PC-3 (cell line): ENCODE results near the gene PLEKHN1. TPM values are rescaled to one million over a fixed set of nuclear protein-coding genes. Genes with fewer than 3 reads are reported as not detected.

Experiments used
- ATAC-seq: fragments of 200-7000 bp; cut with Tn5 transposase; 2 replicates; pipeline ENCODE4 v1.9.1; 2020; ENCODE audit warnings: mild to moderate bottlenecking, moderate library complexity
- BruUV-seq: library from RNA; stranded (reverse); fragments of 400-500 nt; replicated peaks from 2 replicates; lab custom pipeline; 2021; lab: Mats Ljungman, UMichigan
- CTCF ChIA-PET: fragments of 300-600 bp; sonication (Branson Sonifier 250); formaldehyde crosslinking; loops from one replicate; lab custom pipeline; 2022; ENCODE audit warnings: antibody characterized with exemption; lab: Charles Lee
- POLR2A ChIA-PET: fragments of 300-600 bp; sonication (Branson Sonifier 250); formaldehyde crosslinking; loops from one replicate; lab custom pipeline; 2022; ENCODE audit warnings: antibody characterized with exemption; ENCODE audit not compliant: unreplicated experiment; lab: Charles Lee
- DNase-seq: peaks from one replicate; pipeline ENCODE4 v3.0.0-alpha.2; 2015
- H2AFZ ChIP-seq: fragments of 300-600 bp; sonication (generic); 2 replicates; pipeline ENCODE4 v1.6.0; 2016; ENCODE audit warnings: antibody characterized with exemption, low read length
- H3F3A ChIP-seq: fragments of 300-600 bp; sonication (generic); one replicate; pipeline ENCODE4 v1.6.0; 2017; ENCODE audit warnings: antibody characterized with exemption, low read length, control low read depth, mild to moderate bottlenecking; ENCODE audit not compliant: unreplicated experiment
- H3K27ac ChIP-seq: fragments of 300-600 bp; sonication (generic); 2 replicates; pipeline ENCODE4 v1.5.1; 2016; ENCODE audit warnings: mild to moderate bottlenecking, low read length
- H3K27me3 ChIP-seq: fragments of 300-600 bp; sonication (generic); 2 replicates; pipeline ENCODE4 v1.6.1; 2016; ENCODE audit warnings: low read length, mixed read lengths
- H3K36me3 ChIP-seq: fragments of 300-600 bp; sonication (generic); 2 replicates; pipeline ENCODE4 v1.6.1; 2016; ENCODE audit warnings: low read depth, mixed run types, low read length, mixed read lengths
- H3K4me1 ChIP-seq: fragments of 300-600 bp; sonication (generic); 2 replicates; pipeline ENCODE4 v1.5.1; 2016; ENCODE audit warnings: low read length; ENCODE audit not compliant: insufficient read depth
- H3K4me2 ChIP-seq: fragments of 300-600 bp; sonication (generic); 2 replicates; pipeline ENCODE4 v1.6.0; 2016; ENCODE audit warnings: low read length
- H3K4me3 ChIP-seq: fragments of 300-600 bp; sonication (generic); 2 replicates; pipeline ENCODE4 v1.5.1; 2016; ENCODE audit warnings: mild to moderate bottlenecking, low read length, mixed read lengths
- H3K79me2 ChIP-seq: fragments of 300-600 bp; sonication (generic); 2 replicates; pipeline ENCODE4 v1.6.1; 2017; ENCODE audit warnings: low read length, mixed read lengths
- H3K9ac ChIP-seq: fragments of 300-600 bp; sonication (generic); 2 replicates; pipeline ENCODE4 v1.6.0; 2016; ENCODE audit warnings: mild to moderate bottlenecking, low read length
- H3K9me2 ChIP-seq: fragments of 300-600 bp; sonication (generic); replicated peaks from 2 replicates; pipeline ENCODE4 v1.6.1; 2016; ENCODE audit warnings: mixed run types, low read length, mixed read lengths
- H3K9me3 ChIP-seq: fragments of 300-600 bp; sonication (generic); 2 replicates; pipeline ENCODE4 v1.6.1; 2016; ENCODE audit warnings: low read length, mixed read lengths
- H4K20me1 ChIP-seq: fragments of 300-600 bp; sonication (generic); 2 replicates; pipeline ENCODE4 v1.6.1; 2016; ENCODE audit warnings: low read length, mixed read lengths
- CTCF ChIP-seq: fragments of 300-600 bp; sonication (generic); conservative IDR thresholded peaks from 2 replicates; pipeline ENCODE4 v1.5.1; 2017; ENCODE audit warnings: antibody characterized with exemption, low read depth, mild to moderate bottlenecking, low read length
- EZH2 ChIP-seq: fragments of 300-600 bp; sonication (generic); IDR thresholded peaks from one replicate; pipeline ENCODE4 v1.6.1; 2017; ENCODE audit warnings: antibody characterized with exemption, mild to moderate bottlenecking, low read length; ENCODE audit not compliant: unreplicated experiment
- EZH2phosphoT487 ChIP-seq: fragments of 300-600 bp; sonication (generic); IDR thresholded peaks from 2 replicates; pipeline ENCODE4 v1.6.1; 2018; ENCODE audit warnings: mild to moderate bottlenecking, antibody characterized with exemption, low read length, borderline replicate concordance
- intact Hi-C: fragments of 100-400 bp; cut with micrococcal nuclease; formaldehyde crosslinking; loops from 2 replicates; pipeline ENCODE4 v1.9.0; 2023
- total RNA-seq: library from RNA; depleted of rRNA; stranded (reverse); fragments of >200 nt; gene quantifications from 2 replicates; pipeline ENCODE4 v1.2.3, GENCODE V29; 2014

Gene PLEKHN1
- total RNA-seq, 1 experiment from 2014 or later = 14.0 TPM

- Histone ChIP-seq H3K4me2 (peak overlapping the region; percentile 98), H3K9ac (peak overlapping the region; percentile 99)
Measured at GRCh38 chr1:967466-968343, 1.4 kb downstream of the PLEKHN1 start.

GRCh38 chr1:969260-969855 is 3.1 kb downstream of the PLEKHN1 start:
- Histone ChIP-seq H3K27me3 (no peaks in the 10 kb centered on the region), H3K9ac (no peak overlapping the region), H3K4me3 (no peak overlapping the region), H2AFZ (no peak overlapping the region), H3K79me2 (peaks cover 15% of the 10 kb centered on the region), H3K36me3 (no peaks in the 10 kb centered on the region), H3K27ac (no peak overlapping the region), H3K9me2 (no peaks in the 10 kb centered on the region), H3K4me1 (peaks cover 25% of the 10 kb centered on the region), H3K4me2 (no peak overlapping the region), H3F3A (no peaks in the 10 kb centered on the region), H4K20me1 (no peaks in the 10 kb centered on the region), H3K9me3 (no peaks in the 10 kb centered on the region)
- intact Hi-C loops = no loop called here
- CTCF ChIA-PET = no interaction called here
- ATAC-seq (no peak), DNase-seq (no peak)
- TF ChIP-seq CTCF (no peak), EZH2 (no peak), EZH2phosphoT487 (no peak)
- no TSS peak for BruUV-seq
- POLR2A ChIA-PET = interaction anchor here (0.6 kb wide), 1 partner anchor 11 kb away, joined by 5 read pairs; no protein-coding TSS in a partner anchor

More at GRCh38 chr1:967466-968343, 1.4 kb downstream of the PLEKHN1 start:
- ChIA-PET POLR2A (interaction anchor here (0.6 kb wide), 1 partner anchor 111 kb away, joined by 3 read pairs; no protein-coding TSS in a partner anchor), CTCF (interaction anchor here (1.1 kb wide), 2 partner anchors 8 to 97 kb away, joined by 4 to 14 read pairs; no protein-coding TSS in a partner anchor)
- no peaks in the 10 kb centered on the region for H3K36me3 ChIP-seq
- DNase-seq (no peak), ATAC-seq (no peak)
- peak overlapping the region; percentile 79 for H3K4me3 ChIP-seq
- H4K20me1 ChIP-seq = no peaks in the 10 kb centered on the region
- H2AFZ ChIP-seq = no peak overlapping the region
- H3K79me2 ChIP-seq = peaks cover 15% of the 10 kb centered on the region
- TSS peak; percentile 24 for BruUV-seq
- no peaks in the 10 kb centered on the region for H3K9me3 ChIP-seq
- peaks cover 25% of the 10 kb centered on the region for H3K4me1 ChIP-seq
- intact Hi-C loops = no loop called here
- H3K9me2 ChIP-seq = no peaks in the 10 kb centered on the region
- H3K27ac ChIP-seq = peak overlapping the region; percentile 99
- H3K27me3 ChIP-seq = no peaks in the 10 kb centered on the region
- TF ChIP-seq EZH2phosphoT487 (no peak), CTCF (no peak), EZH2 (no peak)
- H3F3A ChIP-seq = no peaks in the 10 kb centered on the region
